ENCODE results near the gene ZNF433.
"Not testable (repeated sequence)": the region's sequence is repeated elsewhere in the genome, so short reads cannot be mapped to it uniquely, and the experiment has no call there.

The ZNF433 gene

DNA sequence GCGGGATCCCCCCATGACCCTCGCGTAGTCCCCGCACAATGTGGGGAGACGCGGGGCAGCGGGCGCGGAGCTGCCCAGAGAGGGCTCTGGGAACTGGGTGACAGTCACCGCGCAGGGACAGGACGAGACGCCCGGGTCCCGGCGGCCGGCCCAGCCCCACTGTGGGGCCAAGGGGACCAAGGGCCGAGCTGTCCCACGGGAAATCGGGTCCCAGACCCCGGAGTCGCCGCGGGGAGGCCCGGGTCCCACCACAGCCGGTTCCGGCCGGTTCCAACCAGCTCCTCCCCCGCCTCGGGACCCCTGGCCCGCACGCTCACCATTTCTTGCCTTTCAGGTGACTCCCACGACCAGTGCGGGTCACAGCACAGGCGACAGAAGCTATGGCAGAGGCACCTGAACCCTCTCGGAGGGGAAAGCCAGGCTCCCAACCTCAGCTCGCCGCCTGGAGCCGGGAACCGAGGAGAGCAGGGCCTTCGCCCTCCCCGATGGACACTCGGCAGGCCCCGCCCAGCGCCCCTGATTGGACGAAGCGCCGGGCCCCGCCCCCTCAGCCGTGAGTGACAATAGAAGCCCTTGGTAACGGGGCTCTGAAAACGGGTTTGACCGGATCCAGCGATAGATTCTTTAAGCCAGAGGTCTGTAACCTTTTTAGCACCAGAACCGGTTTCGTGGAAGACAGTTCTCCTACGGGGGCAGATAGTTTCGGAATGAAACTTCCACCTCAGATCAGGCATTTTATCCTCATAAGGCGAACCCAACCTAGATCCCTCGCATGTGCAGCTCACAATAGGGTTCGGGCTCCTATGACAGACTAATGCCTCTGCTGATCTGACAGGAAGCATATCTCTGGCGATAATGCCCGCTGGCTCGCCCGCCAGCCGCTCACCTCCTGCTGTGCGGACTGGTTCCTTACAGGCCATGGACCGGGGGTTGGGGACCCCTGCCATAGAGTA is at the start of gene ZNF433:
ZNF433 (minus strand) TSS at position 460 of the 953 bp plus-strand sequence; CDS start at position 320, 140 bp downstream.
- DNase-seq, result no peak

DNA sequence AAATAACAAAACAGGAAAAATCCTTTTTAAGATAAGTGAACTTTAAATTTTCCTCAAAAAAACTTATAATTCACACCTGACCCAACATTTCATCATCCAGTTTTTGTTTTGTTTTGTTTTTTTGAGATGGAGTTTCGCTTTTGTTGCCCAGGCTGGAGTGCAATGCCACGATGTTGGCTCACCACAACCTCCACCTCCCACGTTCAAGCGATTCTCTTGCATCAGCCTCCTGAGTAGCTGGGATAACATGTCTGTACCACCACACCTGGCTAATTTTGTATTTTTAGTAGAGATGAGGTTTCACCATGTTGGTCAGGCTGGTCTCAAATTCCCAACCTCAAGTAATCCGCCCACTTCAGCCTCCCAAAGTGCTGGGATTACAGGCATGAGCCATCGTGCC is 47.9 kb upstream of the ZNF433 start:
- DNase-seq, result not testable (repeated sequence)

DNA sequence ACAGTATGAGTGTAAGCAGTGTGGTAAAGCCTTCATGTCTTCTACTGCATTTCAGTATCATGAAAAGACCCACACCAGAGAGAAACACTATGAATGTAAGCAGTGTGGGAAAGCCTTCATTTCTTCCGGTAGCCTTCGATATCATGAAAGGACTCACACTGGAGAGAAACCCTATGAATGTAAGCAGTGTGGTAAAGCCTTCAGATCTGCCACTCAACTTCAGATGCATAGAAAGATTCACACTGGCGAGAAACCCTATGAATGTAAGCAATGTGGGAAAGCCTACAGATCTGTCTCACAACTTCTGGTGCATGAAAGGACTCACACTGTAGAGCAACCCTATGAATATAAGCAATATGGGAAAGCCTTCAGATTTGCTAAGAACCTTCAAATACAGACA is 41.9 kb upstream of the ZNF433 start:
- DNase-seq, result no peak

DNA sequence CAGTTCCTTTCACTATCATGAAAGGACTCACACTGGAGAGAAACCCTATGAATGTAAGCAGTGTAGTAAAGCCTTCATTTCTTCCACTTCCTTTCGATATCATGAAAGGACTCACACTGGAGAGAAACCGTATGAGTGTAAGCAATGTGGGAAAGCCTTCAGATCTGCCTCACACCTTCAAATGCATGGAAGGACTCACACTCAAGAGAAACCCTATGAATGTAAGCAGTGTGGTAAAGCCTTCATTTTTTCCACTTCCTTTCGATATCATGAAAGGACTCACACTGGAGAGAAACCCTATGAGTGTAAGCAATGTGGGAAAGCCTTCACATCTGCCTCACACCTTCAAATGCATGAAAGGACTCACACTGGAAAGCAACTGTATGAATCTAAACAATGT is 40.9 kb upstream of the ZNF433 start:
- DNase-seq, result not testable (repeated sequence)

DNA sequence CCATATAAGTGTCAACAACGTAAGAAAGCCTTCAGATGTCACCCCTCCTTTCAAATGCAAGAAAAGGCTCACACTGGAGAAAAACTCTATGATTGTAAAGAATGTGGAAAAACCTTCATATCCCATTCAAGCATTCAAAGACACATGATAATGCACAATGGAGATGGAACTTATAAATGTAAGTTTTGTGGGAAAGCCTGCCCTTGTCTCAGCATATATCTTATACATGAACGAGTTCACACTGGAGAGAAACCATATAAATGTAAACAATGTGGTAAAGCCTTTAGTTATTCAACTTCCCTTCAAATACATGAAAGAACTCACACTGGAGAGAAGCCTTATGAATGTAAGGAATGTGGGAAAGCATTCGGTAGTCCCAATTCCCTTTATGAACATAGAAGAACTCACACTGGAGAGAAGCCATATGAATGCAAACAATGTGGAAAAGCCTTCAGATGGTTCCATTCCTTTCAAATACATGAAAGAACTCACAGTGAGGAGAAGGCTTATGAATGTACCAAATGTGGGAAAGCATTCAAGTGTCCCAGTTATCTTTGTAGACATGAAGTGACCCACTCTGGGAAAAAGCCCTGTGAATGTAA is 40.2 kb upstream of the ZNF433 start:
- no peak for DNase-seq

DNA sequence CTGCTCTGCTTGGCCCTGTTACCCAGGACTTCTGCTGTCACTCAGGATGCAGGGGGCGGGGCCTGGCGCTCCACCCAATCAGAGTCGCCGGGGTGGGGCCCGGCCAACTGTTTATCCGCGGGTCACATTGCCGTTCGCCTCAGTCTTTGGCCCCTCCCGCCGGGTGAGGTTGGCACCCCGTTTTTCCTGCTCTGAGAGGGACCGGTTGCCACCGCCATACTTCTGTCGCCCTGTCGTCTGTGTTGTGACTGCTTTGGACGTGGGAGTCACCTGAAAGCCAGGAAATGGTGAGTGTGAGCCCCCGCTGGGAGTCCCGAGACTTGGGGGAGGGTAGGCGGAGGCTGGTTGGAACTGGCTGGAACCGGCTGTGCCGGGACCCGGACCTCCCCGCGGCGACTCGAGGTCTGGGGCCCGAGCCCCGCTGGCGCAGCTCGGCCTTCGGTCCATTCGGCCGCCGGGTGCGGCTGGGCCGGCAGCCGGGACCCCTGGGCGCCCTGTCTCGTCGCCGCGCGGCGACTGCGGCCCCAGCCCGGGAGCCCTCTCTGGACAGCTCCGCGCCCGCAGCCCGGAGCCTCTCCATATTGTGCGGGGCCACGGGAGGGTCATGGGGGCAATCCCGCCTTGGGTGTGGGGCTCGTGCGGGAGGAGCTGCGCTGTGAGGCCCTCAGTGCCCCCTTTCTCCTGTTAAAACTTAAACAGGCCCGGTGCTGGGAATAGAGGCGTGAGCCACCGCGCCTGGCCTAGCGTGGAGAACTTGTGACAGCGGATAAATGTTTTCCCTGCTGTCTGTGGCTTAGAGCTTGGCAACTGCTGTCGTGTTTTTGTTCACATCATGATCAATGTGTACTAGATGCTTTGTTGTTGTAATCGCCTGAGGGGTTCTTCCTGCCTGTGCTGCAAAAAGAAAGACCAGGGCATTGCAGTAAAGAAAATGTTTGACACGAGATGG is 29.4 kb upstream of the ZNF433 start, which contains the start of gene ZNF844:
ZNF844 (plus strand) TSS at position 142 of the 949 bp plus-strand sequence; CDS start at position 285, 143 bp downstream.
- no peak for DNase-seq

DNA sequence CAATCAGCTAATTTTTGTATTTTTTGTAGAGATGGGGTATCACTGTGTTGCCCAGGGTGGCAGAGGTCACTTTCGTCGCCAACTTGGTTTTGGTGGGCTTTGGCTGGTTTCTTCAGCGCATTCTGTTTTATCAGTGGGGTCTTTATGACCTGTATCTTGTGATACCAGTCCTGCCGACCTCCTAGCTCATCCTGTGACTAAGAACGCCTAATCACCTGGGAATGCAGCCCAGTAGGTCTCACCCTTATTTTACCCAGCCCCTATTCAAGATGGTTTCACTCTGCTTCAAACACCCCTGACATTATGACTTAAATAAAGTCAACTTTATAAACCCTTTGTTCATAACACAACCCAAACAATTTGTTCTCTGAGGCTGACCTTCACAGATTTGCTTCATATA is 20.3 kb upstream of the ZNF433 start:
- DNase-seq, result no peak

DNA sequence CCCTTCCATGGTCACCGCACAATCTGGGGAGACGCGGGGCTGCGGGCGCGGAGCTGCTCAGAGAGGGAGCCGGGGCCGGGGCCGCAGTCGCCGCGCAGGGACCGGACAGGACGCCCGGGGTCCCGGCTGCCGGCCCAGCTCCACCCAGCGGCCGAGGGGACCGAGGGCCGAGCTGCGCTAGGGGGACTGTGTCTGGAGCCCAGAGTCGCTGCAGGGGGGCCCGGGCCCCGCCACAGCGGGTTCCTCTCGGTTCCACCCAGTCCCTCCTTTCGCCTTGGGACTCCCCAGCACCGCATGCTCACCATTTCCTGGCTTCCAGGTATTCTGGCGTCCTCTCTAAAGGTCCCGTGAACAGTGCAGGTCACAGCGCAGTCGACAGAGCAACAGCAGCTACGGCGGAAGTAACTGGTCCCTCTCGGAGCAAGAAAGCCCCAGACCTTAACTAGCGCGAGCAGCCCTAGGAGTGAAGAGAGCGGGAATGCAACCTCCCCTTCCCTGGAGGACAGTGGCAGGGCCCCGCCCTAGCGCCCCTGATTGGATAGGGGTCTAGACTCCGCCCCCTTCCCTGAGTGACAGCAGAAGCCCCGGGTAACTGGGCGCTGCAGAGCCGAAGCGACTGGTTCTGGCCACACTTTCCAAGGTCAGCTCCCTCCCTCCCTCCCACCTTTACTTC is 17.2 kb upstream of the ZNF433 start, which contains the start of gene ZNF878:
ZNF878 (minus strand) TSS at position 465 of the 673 bp plus-strand sequence; CDS start at position 305, 160 bp downstream.
- DNase-seq, result no peak

DNA sequence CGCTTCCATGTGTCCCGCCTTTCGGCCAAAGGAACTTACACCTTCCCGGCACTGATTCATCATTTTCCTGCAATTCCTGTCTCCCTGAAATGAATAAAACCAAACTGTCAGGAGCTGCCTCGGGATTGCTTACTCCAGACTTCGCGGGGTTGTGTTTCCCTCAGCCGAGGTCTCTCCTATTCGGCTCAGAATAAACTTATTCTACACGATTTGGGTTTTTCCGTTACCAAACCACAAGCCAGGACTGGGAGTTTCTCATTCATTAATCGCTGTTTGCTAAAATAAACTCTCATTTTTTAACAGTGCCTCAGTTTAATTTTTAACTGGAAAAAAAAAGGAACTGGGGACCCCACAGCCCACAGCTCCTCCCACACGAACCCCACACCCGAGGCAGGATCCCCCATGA is 16.6 kb upstream of the ZNF433 start:
- DNase-seq, result no peak

DNA sequence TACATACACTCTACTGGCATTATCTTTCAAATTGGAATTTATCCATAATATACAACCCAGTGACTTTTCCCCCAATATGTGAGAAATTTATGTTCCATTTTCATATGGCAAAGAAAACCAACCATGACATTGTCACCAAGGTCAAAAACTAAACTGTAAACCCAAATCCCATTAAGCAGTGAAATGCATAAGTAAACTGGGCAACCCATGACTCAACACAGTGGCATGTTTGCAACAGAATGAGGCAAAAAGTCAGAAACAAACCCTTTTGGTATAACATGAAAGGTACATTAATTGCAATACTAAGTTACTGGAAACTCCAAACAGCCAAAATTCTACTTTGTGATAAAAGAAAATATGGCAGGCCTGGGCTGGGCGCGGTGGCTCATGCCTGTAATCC is 12.4 kb upstream of the ZNF433 start:
- no peak for DNase-seq

DNA sequence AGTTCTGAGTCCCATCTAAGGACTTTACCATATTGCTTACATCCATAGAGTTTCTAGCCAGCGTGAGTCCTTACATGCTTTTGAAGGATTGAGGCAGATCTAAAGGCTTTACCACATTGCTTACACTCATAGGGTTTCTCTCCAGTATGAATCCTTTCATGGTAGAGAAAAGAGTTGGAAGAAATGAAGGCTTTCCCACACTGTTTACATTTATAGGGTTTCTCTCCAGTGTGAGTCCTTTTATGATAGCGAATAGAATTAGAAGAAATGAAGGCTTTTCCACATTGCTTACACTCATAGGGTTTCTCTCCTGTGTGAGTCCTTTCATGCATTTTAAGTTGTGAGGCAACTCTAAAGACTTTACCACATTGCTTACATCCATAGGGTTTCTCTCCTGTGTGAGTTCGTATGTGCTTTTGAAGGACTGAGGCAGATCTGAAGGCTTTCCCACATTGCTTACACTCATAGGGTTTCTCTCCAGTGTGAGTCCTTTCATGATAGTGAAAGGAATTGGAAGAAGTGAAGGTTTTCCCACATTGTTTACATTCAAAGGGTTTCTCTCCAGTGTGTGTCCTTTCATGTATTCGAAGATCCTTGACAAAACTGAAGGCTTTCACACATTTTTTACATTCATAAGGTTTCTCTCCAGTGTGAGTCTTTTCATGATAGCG is 8.4 kb upstream of the ZNF433 start:
- DNase-seq, result no peak

DNA sequence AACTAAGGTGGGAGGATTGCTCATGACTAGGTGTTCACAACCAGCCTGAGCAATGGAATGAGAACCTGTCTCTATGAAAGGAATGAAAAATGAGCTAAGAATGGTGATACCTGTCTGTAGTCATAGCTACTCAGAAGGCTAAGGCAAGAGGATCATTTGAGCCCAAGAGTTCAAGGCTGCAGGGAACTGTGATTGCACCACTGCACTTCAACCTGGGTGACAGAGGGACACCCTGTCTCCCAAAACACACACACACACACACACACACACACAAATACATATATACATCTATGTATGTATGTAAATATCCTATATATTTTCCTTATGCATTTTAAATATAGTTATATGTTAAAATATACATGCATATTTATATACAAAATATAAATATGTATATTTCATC is 7.4 kb upstream of the ZNF433 start:
- DNase-seq, result no peak

DNA sequence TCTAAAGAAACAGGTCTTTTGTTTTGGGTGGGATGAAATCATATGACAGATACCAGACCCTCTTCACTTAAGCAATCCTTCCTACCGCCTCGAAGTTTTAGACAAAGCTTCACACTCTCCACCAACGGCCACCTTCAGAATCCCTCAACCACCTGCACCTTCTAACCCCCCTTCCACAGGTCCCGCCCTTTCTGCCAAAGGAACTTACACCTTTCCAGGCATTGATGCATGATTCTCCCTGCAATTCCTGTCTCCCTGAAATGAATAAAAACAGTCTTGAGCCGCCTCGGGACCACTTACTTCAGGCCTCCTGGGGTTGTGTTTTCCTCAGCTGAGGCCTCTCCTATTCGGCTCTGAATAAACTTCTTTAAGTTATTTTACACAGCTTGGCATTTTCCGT is 859 bp downstream of the ZNF433 start:
- DNase-seq, result no peak

DNA sequence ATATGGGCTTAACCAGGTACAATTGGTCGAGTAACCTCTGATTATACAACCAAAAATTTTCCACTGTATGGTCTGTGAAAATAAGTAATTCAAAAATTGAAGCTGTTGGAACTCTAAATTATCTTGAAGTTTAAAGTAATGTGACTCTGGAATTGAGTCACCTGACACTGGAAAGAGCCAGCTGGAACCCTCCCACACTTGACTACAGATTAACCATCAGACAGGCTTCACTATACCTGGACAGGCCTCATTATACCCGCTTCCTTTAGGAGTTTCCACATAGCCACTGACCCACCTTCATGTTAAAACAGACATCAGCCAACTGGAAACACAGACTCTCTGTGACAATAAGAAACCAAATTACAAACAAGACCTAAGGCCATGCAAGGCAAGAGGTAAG is 1.3 kb downstream of the ZNF433 start:
- DNase-seq, result no peak

DNA sequence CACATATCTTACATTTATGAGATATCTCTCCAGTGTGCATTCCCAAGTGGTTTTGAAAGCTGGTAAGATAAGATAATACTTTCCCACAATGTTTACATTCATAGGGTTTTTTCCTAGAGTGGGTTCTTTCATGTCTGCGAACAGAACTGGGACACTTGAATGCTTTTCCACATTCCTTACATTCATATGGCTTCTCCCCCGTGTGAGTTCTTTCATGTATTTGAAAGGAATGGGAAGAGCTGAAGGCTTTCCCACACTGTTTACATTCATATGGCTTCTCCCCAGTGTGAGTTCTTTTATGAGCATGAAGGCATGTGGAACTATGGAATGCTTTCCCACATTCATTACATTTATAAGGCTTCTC is 19.7 kb downstream of the ZNF433 start:
- no peak for DNase-seq

DNA sequence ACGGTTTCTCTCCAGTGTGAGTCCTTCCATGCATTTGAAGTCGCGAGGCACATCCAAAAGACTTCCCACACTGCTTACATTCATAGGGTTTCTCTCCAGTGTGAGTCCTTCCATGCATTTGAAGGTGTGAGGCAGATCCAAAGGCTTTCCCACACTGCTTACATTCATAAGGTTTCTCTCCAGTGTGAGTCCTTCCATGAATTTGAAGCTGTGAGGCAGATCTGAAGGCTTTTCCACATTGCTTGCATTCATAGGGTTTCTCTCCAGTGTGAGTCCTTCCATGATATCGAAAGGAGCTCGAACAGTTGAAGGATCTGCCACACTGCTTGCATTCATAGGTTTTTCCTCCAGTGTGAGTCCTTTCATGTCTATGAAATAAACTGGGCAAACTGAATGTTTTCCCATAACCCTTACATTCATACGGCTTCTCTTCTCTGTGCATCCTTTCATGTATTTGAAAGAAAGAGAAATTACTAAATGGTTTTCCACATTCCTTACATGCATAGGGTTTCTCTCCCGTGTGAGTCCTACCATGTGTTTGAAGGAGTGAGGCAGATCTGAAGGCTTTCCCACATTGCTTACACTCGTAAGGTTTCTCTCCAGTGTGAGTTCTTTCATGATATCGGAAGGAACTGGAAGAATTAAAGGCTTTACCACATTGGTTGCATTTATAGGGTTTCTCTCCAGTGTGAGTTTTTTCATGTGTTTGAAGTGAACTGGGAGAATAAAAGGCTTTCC is 20.3 kb downstream of the ZNF433 start:
- no peak for DNase-seq

DNA sequence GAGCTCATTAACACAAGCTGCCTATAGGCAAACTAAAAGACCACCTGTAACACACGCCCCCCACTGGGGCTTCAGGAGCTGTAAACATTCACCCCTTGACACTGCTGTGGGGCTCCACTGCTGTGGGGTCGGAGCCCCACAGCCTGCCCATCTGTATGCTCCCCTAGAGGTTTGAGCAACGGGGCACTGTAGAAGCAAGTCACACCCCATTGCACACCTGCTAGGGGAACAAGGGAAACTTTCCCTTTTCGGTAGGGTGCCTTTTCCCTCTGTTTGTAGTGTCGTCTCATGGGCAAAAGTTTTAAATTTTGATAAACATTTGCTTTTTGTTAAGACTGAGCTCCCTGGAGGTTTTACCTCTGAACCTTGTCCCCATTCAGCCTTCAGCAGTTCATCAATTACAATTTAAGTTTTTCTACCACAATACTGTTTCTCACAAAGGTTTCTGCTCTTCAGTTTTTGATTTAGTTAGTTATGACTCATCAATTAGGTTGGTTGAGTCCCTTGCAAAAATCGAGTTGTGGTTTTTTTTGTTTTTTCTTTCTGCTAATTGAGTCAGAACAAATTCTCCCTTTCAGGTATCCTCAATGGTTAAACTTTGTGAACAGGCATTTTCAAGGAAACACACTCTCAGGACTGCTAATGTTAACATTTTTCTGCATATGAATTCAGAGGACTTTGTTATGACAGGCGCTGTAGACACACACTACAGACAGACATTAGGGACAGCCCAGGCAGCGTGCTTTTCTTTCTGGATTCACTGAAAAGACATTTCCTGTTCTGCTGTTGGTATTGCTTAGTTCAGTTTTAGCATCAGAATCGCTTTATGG is 35.1 kb downstream of the ZNF433 start:
- no peak for DNase-seq

DNA sequence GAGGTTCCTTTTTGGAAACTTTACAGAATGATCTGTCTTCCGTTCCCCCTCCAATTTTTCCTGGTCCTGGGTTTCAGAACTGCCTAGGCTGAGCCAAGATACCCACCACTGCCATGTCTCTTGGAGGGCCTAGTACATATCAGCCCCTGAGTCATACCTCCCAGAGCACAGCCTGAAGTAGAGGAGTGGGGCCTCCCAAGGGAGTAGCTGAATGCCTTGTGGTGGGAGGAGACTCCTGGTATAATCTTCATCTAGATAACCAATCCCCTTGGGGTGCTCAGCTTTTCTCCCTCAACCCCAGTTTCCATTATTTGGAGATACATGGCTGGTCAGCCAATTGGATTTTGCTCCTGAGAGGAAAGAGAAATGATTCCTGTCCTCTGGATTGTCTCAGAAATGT is 40.3 kb downstream of the ZNF433 start:
- DNase-seq, result no peak

DNA sequence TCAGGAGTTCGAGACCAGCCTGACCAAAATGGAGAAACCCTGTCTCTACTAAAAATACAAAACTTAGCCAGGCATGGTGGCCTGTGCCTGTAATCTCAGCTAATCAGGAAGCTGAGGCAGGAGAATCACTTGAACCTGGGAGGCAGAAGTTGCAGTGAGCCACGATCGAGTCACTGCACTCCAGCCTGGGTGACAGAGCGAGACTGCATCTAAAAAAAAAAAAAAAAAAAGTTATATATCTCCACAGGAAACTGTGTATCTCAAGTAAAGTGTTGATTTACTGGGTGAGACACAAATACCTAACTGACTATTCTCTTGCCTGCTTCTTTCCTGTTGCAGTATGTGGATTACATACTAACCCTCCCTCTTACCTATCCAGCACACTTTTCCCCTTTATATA is 43.6 kb downstream of the ZNF433 start:
- not testable (repeated sequence) for DNase-seq

DNA sequence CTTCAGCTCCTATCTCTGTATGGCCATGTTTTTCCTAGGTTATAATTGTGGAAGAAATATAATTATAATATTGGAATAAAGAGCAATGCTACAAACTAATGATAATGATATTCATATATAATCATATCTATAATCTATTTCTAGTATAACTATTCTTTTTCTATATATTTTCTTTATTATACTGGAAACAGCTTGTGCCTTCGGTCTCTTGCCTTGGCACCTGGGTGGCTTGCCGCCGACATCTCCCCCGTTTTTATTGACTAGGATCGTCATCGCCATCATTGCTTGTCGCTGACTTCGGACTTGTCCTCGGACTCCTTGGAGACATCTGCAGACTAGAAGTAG is 46.4 kb downstream of the ZNF433 start:
- no peak for DNase-seq

All from NK-92 treated with Interleukin-12 subunit alpha and Interleukin-12 subunit beta, amount 100 ng/mL, for 24 hours (cell line).